Prostate gland (tissue), 2 donors: ENCODE measurements around the gene AADACL4. TPM values are rescaled to one million over a fixed set of nuclear protein-coding genes. Genes with fewer than 3 reads are reported as not detected.

ENCODE experiments used
- DNase-seq: peaks from one replicate; pipeline ENCODE4 v3.0.0-alpha.2; 2019; ENCODE audit warnings: low spot score
- H3K27ac ChIP-seq, 2 donors: fragments of 200-600 bp; sonication (generic); 2 replicates each; pipeline ENCODE4 v1.5.1; 2017 to 2019
- H3K27me3 ChIP-seq: fragments of 200-600 bp; sonication (generic); replicated peaks from 2 replicates; pipeline ENCODE4 v1.5.1; 2019; ENCODE audit not compliant: insufficient read depth
- H3K36me3 ChIP-seq, 2 donors: fragments of 200-600 bp; sonication (generic); 1 replicate in 1 of 2; 2 replicates in 1 of 2; pipeline versions ENCODE4 v1.5.1 to v1.8.1; 2017 to 2019
- H3K4me1 ChIP-seq: fragments of 200-600 bp; sonication (generic); replicated peaks from 2 replicates; pipeline ENCODE4 v1.5.1; 2019
- H3K4me3 ChIP-seq, 2 donors: fragments of 200-600 bp; sonication (generic); 2 replicates each; pipeline ENCODE4 v1.5.1; 2017 to 2019
- H3K9me3 ChIP-seq: fragments of 200-600 bp; sonication (generic); 2 replicates; pipeline ENCODE4 v1.5.1; 2017
- CTCF ChIP-seq, 4 experiments: fragments of 200-600 bp in 2 of 4; fragments of 450-650 bp in 2 of 4; sonication (generic) in 2 of 4; IDR thresholded peaks; 1 replicate in 3 of 4; 2 replicates in 1 of 4; pipeline ENCODE4 v1.5.1; 2016 to 2019; ENCODE audit warnings: antibody characterized with exemption in 4 of 4, mild to moderate bottlenecking in 2 of 4, moderate library complexity in 2 of 4
- POLR2A ChIP-seq: fragments of 450-650 bp; IDR thresholded peaks from one replicate; pipeline ENCODE4 v1.6.1; 2016; ENCODE audit warnings: antibody characterized with exemption, mild to moderate bottlenecking
- POLR2AphosphoS5 ChIP-seq: sonication (generic); formaldehyde crosslinking; IDR thresholded peaks from one replicate; pipeline ENCODE4 v1.6.1; 2017; ENCODE audit warnings: antibody characterized with exemption
- WGBS: methylation state at CpG from one replicate; pipeline ENCODE4 v1.1.5; 2018; 5-methylcytosine and 5-hydroxymethylcytosine counted together
- intact Hi-C: fragments of 100-400 bp; cut with DNase I; formaldehyde crosslinking; loops from one replicate; pipeline ENCODE4 v1.14.2; 2022
- total RNA-seq, 2 donors: library from RNA; depleted of rRNA; stranded (reverse); fragments of >200 nt; gene quantifications; one replicate each; pipeline ENCODE4 v1.1.0, GENCODE V29; 2016

AADACL4 gene
- total RNA-seq, 2 donors from 2014 or later: not detected

DNA sequence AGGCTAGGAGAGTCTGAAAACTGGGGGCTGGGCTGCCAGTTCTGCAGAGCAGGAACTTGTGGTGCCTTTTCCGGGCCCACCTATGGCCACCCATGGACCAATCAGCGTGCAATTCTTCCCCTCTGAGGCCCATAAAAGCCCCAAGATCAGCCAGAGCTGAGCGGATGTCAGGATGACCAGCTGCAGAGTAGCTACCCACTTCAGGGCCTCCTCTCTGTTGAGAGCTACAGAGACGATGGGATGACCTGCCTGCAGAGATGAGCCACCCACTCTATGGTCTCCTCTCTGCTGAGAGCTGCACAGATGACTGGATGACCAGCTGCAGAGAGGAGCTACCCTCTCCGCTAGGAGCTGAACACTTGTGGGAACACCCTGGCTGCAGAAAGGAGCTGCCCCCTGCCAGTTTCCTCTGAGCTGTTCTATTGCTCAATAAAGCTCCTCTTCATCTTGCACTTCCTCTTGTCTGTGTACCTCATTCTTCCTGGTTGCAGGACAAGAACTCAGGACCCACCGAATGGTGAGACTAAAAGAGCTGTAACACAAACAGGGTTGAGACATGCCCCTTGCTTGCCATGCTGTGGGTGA, 12.8 kb upstream of the AADACL4 start:
- WGBS: 82% methylated on average over 6 of the region's 6 CpGs
- Histone ChIP-seq H3K27ac (no peak overlapping the region), H3K36me3 (no peaks in the 10 kb centered on the region), H3K4me1 (no peaks in the 10 kb centered on the region), H3K9me3 (no peaks in the 10 kb centered on the region), H3K27me3 (no peaks in the 10 kb centered on the region), H3K4me3 (no peak overlapping the region)
- TF ChIP-seq POLR2AphosphoS5 (no peak), CTCF (IDR thresholded peaks at IDR 0.05) (no peak), POLR2A (no peak)
- intact Hi-C loops: no loop called here
- DNase-seq: no peak

DNA sequence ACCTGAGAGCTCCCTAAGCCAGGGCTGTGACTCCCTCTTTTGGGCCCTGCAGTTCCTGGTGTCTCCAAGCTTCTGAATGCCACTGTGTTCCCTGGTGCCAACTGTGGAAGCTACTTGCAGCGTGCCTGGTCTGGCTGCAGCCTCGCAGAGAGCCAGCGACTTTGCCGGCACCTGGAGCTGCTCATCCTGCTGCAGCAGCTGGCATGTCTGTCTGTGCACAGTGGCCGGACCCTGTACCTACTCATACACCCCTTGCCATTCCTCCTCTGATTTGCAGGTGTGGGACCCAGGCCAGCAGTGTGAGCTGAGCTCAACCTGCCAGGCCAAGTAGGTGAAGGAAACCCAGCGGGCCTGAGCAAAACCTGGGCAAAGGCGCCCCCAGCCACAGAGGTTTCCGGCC, 12.3 kb upstream of the AADACL4 start:
- DNase-seq: no peak
- 56% methylated on average over 7 of the region's 8 CpGs for WGBS
- Histone ChIP-seq H3K4me1 (no peaks in the 10 kb centered on the region), H3K36me3 (no peaks in the 10 kb centered on the region), H3K4me3 (no peak overlapping the region), H3K9me3 (no peaks in the 10 kb centered on the region), H3K27ac (no peak overlapping the region), H3K27me3 (no peaks in the 10 kb centered on the region)
- intact Hi-C loops: no loop called here
- TF ChIP-seq CTCF (IDR thresholded peaks at IDR 0.05) (no peak), POLR2AphosphoS5 (no peak), POLR2A (no peak)

- Histone ChIP-seq H3K9me3 (no peaks in the 10 kb centered on the region), H3K36me3 (no peaks in the 10 kb centered on the region), H3K4me1 (no peaks in the 10 kb centered on the region), H3K27ac (no peak overlapping the region), H3K27me3 (no peaks in the 10 kb centered on the region), H3K4me3 (no peak overlapping the region)
- intact Hi-C loops: no loop called here
- WGBS: 88% methylated on average over 8 of the region's 8 CpGs
- DNase-seq: no peak
- TF ChIP-seq CTCF (IDR thresholded peaks at IDR 0.05) (no peak), POLR2AphosphoS5 (no peak), POLR2A (no peak)
Observed at GRCh38 chr1:12634156-12634555, 9.7 kb upstream of the AADACL4 start.

- TF ChIP-seq POLR2A (no peak), CTCF (IDR thresholded peaks at IDR 0.05) (no peak), POLR2AphosphoS5 (no peak)
- intact Hi-C loops: no loop called here
- Histone ChIP-seq H3K4me1 (no peaks in the 10 kb centered on the region), H3K4me3 (no peak overlapping the region), H3K27me3 (no peaks in the 10 kb centered on the region), H3K36me3 (no peaks in the 10 kb centered on the region), H3K27ac (no peak overlapping the region), H3K9me3 (no peaks in the 10 kb centered on the region)
- 94% methylated on average over 18 of the region's 18 CpGs for WGBS
- DNase-seq: no peak
Observed at GRCh38 chr1:12634696-12635202, 9.1 kb upstream of the AADACL4 start.
